B cell (primary cell): Measurements from ENCODE around the gene RAD54L2.

ENCODE experiments used
- EZH2 ChIP-seq: IDR thresholded peaks from 2 replicates; pipeline ENCODE4 v1.6.1; 2012; ENCODE audit warnings: borderline replicate concordance, low read depth, mild to moderate bottlenecking, moderate library complexity, low read length; ENCODE audit not compliant: insufficient read depth, poor library complexity, severe bottlenecking
- TF ChIP-seq, protein P1 (sequence below): fragments of 200-600 bp; IDR thresholded peaks from one replicate; pipeline ENCODE4 v1.8.0; 2022; ENCODE audit warnings: antibody characterized with exemption, mild to moderate bottlenecking

DNA sequence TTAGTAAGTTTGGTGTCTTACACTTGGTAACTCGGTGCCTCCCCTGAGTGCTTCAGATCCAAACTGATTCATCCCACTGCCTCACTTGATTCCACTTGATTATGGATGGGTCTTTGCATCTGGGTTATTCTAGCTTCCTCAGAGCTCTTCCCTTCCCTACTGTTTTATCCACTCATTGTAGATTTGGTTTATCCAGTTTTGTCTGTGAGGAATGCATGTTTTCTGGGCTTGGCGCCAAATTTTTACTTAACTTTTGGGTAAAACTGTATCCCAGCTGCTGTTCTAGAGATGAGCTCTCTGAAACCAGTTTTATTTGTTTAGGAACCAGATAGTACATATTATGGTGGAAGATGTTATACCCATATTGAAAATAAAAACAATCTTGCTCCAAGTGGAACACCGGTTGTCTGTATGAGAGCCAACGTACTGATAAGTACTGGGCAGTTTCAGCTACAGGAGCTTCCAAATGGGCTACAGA is 20.9 kb downstream of the RAD54L2 start:
- TF ChIP-seq, protein P1, sequence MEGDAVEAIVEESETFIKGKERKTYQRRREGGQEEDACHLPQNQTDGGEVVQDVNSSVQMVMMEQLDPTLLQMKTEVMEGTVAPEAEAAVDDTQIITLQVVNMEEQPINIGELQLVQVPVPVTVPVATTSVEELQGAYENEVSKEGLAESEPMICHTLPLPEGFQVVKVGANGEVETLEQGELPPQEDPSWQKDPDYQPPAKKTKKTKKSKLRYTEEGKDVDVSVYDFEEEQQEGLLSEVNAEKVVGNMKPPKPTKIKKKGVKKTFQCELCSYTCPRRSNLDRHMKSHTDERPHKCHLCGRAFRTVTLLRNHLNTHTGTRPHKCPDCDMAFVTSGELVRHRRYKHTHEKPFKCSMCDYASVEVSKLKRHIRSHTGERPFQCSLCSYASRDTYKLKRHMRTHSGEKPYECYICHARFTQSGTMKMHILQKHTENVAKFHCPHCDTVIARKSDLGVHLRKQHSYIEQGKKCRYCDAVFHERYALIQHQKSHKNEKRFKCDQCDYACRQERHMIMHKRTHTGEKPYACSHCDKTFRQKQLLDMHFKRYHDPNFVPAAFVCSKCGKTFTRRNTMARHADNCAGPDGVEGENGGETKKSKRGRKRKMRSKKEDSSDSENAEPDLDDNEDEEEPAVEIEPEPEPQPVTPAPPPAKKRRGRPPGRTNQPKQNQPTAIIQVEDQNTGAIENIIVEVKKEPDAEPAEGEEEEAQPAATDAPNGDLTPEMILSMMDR = no peak
- TF ChIP-seq EZH2 = no peak
